Caco-2 (cell line): ENCODE measurements around the gene AGPS. TPM values are rescaled to one million over a fixed set of nuclear protein-coding genes. Genes with fewer than 3 reads are reported as not detected.

ENCODE experiments used
- BruUV-seq: library from RNA; stranded (reverse); fragments of 400-500 nt; replicated peaks from 2 replicates; lab custom pipeline; 2021; lab: Mats Ljungman, UMichigan
- CTCF ChIA-PET: fragments of 300-600 bp; sonication (Branson Sonifier 250); formaldehyde crosslinking; loops from one replicate; lab custom pipeline; 2022; ENCODE audit warnings: antibody characterized with exemption; lab: Charles Lee
- POLR2A ChIA-PET: fragments of 300-600 bp; sonication (Branson Sonifier 250); formaldehyde crosslinking; loops from one replicate; lab custom pipeline; 2022; ENCODE audit warnings: antibody characterized with exemption; lab: Charles Lee
- DNase-seq, 2 experiments: peaks; one replicate each; pipeline versions ENCODE4 v3.0.0 to v3.0.0-alpha.2; 2020 to 2022
- H3K27me3 ChIP-seq: replicated peaks from 2 replicates; pipeline ENCODE4 v1.6.0; 2011; ENCODE audit warnings: low read length; ENCODE audit not compliant: control insufficient read depth, insufficient read depth
- H3K36me3 ChIP-seq: 2 replicates; pipeline ENCODE4 v1.5.1; 2011; ENCODE audit warnings: low read length; ENCODE audit not compliant: control insufficient read depth, insufficient read depth
- H3K4me1 ChIP-seq: fragments of 250-450 bp; sonication (Bioruptor Pico); 2 replicates; pipeline ENCODE4 v1.5.1; 2020; ENCODE audit warnings: mild to moderate bottlenecking
- H3K4me3 ChIP-seq: 2 replicates; pipeline ENCODE4 v1.5.1; 2011; ENCODE audit warnings: low read depth, mild to moderate bottlenecking, control low read depth, low read length
- H3K9me3 ChIP-seq: fragments of 250-450 bp; sonication (Bioruptor Pico); 2 replicates; pipeline ENCODE4 v1.5.1; 2020; ENCODE audit warnings: mild to moderate bottlenecking, moderate library complexity
- H3K27ac Mint-ChIP-seq: one replicate; pipeline ENCODE4 v1.8.0; 2022; ENCODE audit warnings: mixed read lengths; ENCODE audit not compliant: unreplicated experiment
- H3K27me3 Mint-ChIP-seq: one replicate; pipeline ENCODE4 v1.8.0; 2022; ENCODE audit warnings: mixed read lengths; ENCODE audit not compliant: insufficient read depth, unreplicated experiment
- H3K36me3 Mint-ChIP-seq: one replicate; pipeline ENCODE4 v1.8.0; 2022; ENCODE audit warnings: mild to moderate bottlenecking, mixed read lengths; ENCODE audit not compliant: insufficient read depth, unreplicated experiment
- H3K4me1 Mint-ChIP-seq: one replicate; pipeline ENCODE4 v1.8.0; 2022; ENCODE audit warnings: low read depth, mixed read lengths; ENCODE audit not compliant: unreplicated experiment
- H3K4me3 Mint-ChIP-seq: one replicate; pipeline ENCODE4 v1.8.0; 2022; ENCODE audit warnings: mild to moderate bottlenecking, moderate library complexity, mixed read lengths; ENCODE audit not compliant: unreplicated experiment
- H3K9me3 Mint-ChIP-seq: one replicate; pipeline ENCODE4 v1.8.0; 2022; ENCODE audit warnings: mixed read lengths; ENCODE audit not compliant: unreplicated experiment
- CTCF ChIP-seq, 2 experiments: fragments of 200-600 bp in 1 of 2; IDR thresholded peaks; 1 replicate in 1 of 2; 2 replicates in 1 of 2; pipeline versions ENCODE4 v1.5.1 to v1.8.0; 2011 to 2022; ENCODE audit warnings: antibody characterized with exemption in 1 of 2, control low read depth in 1 of 2, inconsistent platforms in 1 of 2, low read depth in 1 of 2, low read length in 1 of 2, mild to moderate bottlenecking in 1 of 2, moderate library complexity in 1 of 2; ENCODE audit not compliant: insufficient read depth in 1 of 2, severe bottlenecking in 1 of 2, unreplicated experiment in 1 of 2
- intact Hi-C: fragments of 100-400 bp; cut with micrococcal nuclease; formaldehyde crosslinking; loops from one replicate; pipeline ENCODE4 v1.10.0; 2022; ENCODE audit not compliant: unreplicated experiment
- total RNA-seq: library from RNA; stranded (reverse); gene quantifications from 2 replicates; pipeline ENCODE4 v1.2.3, GENCODE V29; 2022

The AGPS gene
- total RNA-seq, 1 experiment from 2014 or later: 105 TPM

- Mint-ChIP-seq H3K27me3 (no peaks in the 10 kb centered on the region), H3K36me3 (peaks cover 35% of the 10 kb centered on the region), H3K27ac (no peak overlapping the region), H3K4me3 (no peak overlapping the region), H3K9me3 (no peaks in the 10 kb centered on the region), H3K4me1 (peaks cover 17% of the 10 kb centered on the region)
- ChIA-PET POLR2A (no interaction called here), CTCF (no interaction called here)
- intact Hi-C loops: no loop called here
- Histone ChIP-seq H3K4me1 (peaks cover 17% of the 10 kb centered on the region), H3K4me3 (no peak overlapping the region), H3K9me3 (no peaks in the 10 kb centered on the region), H3K36me3 (peaks cover 2% of the 10 kb centered on the region; the same call in 1 of the 2 replicates), H3K27me3 (no peaks in the 10 kb centered on the region)
- no TSS peak for BruUV-seq
- no peak for TF ChIP-seq CTCF (IDR thresholded peaks at IDR 0.05; ENCODE audit: insufficient read depth in 1 of 2, low read depth in 1 of 2, low read length in 1 of 2, severe bottlenecking in 1 of 2, unreplicated experiment in 1 of 2)
- no peak for DNase-seq
These were observed 127.8 kb downstream of the AGPS start for GRCh38 chr2:177520324-177520723.

GRCh38 chr2:177523781-177524180 is 131.2 kb downstream of the AGPS start:
- Histone ChIP-seq H3K36me3 (peaks cover 2% of the 10 kb centered on the region; the same call in 1 of the 2 replicates), H3K4me3 (no peak overlapping the region), H3K27me3 (no peaks in the 10 kb centered on the region), H3K9me3 (no peaks in the 10 kb centered on the region), H3K4me1 (peaks cover 16% of the 10 kb centered on the region)
- Mint-ChIP-seq H3K36me3 (peaks cover 33% of the 10 kb centered on the region), H3K4me1 (peaks cover 23% of the 10 kb centered on the region), H3K9me3 (no peaks in the 10 kb centered on the region), H3K27me3 (no peaks in the 10 kb centered on the region), H3K27ac (no peak overlapping the region), H3K4me3 (no peak overlapping the region)
- ChIA-PET POLR2A (no interaction called here), CTCF (no interaction called here)
- DNase-seq: no peak
- no peak for TF ChIP-seq CTCF (IDR thresholded peaks at IDR 0.05; ENCODE audit: insufficient read depth in 1 of 2, low read depth in 1 of 2, low read length in 1 of 2, severe bottlenecking in 1 of 2, unreplicated experiment in 1 of 2)
- no TSS peak for BruUV-seq
- intact Hi-C loops: no loop called here

GRCh38 chr2:177525351-177525924 is 132.9 kb downstream of the AGPS start:
- BruUV-seq: TSS peak; percentile 7
- Mint-ChIP-seq H3K36me3 (peaks cover 38% of the 10 kb centered on the region), H3K27me3 (no peaks in the 10 kb centered on the region), H3K9me3 (no peaks in the 10 kb centered on the region), H3K4me3 (no peak overlapping the region), H3K4me1 (peaks cover 7% of the 10 kb centered on the region), H3K27ac (no peak overlapping the region)
- TF ChIP-seq CTCF (IDR thresholded peaks at IDR 0.05; ENCODE audit: insufficient read depth in 1 of 2, low read depth in 1 of 2, low read length in 1 of 2, severe bottlenecking in 1 of 2, unreplicated experiment in 1 of 2): no peak
- no peaks in the 10 kb centered on the region for H3K27me3 ChIP-seq
- ChIA-PET CTCF (no interaction called here), POLR2A (no interaction called here)
- no peak for DNase-seq
- no peaks in the 10 kb centered on the region for H3K4me1 ChIP-seq
- no peaks in the 10 kb centered on the region for H3K9me3 ChIP-seq
- intact Hi-C loops: no loop called here
- H3K36me3 ChIP-seq: peaks cover 2% of the 10 kb centered on the region
- H3K4me3 ChIP-seq: no peak overlapping the region
